ENCODE measurements around the gene PCDH9. TPM values are rescaled to one million over a fixed set of nuclear protein-coding genes. Genes with fewer than 3 reads are reported as not detected.

PCDH9 gene
- polyA plus RNA-seq, 1 of the 3 experiments (the other 2 are of a cell fraction): 1.3 TPM

DNA sequence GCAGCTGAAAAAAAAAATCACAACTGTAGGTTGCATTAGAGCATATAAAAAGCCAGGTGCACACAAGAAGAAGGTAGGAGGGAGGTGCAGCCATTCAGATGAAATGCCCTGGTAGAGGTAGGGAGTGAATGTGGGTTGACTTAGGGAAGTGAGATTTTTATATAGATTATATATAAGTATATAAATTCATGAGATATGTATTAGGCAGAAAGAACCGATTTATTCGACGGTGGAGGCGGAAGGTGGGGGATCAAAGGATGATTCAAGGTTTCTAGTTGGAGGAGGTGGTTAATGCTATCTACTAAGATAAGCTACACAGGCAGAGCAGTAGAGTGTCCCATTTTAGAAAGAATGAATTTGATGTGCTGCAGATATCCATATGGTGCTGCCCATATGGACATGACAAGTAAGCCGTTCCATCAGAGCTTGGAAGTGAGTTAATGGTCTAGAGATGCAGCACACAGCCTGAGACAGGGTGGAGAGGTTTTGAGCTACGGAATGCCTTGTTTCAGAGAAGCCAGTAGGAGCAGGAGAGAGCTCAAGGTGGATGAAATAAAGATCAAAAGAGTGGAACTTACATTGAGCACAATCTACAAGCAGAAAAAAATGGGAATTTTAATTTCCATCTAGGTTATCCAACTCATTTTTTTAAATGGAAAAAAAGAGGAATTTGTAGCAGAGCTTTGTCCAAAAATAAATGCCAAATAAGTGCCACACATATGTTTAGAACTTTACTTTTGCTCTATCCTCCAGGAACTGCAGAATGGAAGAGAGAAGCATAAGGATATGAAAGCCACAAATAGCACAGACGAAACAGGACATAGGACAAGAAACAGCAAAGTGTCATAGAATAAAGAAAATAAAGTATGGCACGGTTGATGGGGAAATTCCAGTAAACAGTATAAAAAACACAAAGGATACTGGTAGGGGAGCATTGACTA is 177.3 kb downstream of the PCDH9 start:
- 88% methylated on average over 8 of the region's 8 CpGs for WGBS (ENCODE audit: low lambda C conversion rate)

More for the DNA sequence above, 177.3 kb downstream of the PCDH9 start:
- Histone ChIP-seq H3K4me3 (ENCODE audit: low read depth in 2 of 2, low read length in 1 of 2) (no peak overlapping the region), H3K79me2 (ENCODE audit: insufficient read depth) (no peaks in the 10 kb centered on the region), H3F3A (replicated peaks; ENCODE audit: insufficient read depth) (no peaks in the 10 kb centered on the region), H3K4me1 (ENCODE audit: control insufficient read depth in 1 of 2, insufficient read depth in 2 of 2, low read depth in 1 of 2, low read length in 1 of 2) (no peaks in the 10 kb centered on the region), H3K4me2 (no peak overlapping the region), H4K20me1 (ENCODE audit: insufficient read depth) (no peaks in the 10 kb centered on the region), H3K27ac (ENCODE audit: low read depth in 2 of 2, low read length in 1 of 2) (no peak overlapping the region), H3K36me3 (replicated peaks in 1 of 2; ENCODE audit: control insufficient read depth in 1 of 2, insufficient read depth in 2 of 2, low read length in 1 of 2) (no peaks in the 10 kb centered on the region), H3K9me2 (no peaks in the 10 kb centered on the region), H3K9me3 (no peaks in the 10 kb centered on the region), H3K9ac (no peak overlapping the region), H3K27me3 (ENCODE audit: insufficient read depth) (no peaks in the 10 kb centered on the region), H2AFZ (ENCODE audit: low read depth) (no peak overlapping the region)
- CTCF ChIA-PET: no interaction called here
- DNase-seq: no peak
- TF ChIP-seq CTCF (IDR thresholded peaks at IDR 0.05): no peak
- no peak for TF ChIP-seq TEAD4 (IDR thresholded peaks at IDR 0.05; ENCODE audit: borderline replicate concordance, insufficient read depth)
- no peak for TF ChIP-seq GATA2 (CRISPR knock-in tag; IDR thresholded peaks at IDR 0.05)
- TF ChIP-seq MXI1 (IDR thresholded peaks at IDR 0.05; ENCODE audit: low read depth, low read length): no peak
- TF ChIP-seq GABPA (IDR thresholded peaks at IDR 0.05; ENCODE audit: low read depth): no peak
- no peak for TF ChIP-seq RAD21 (IDR thresholded peaks at IDR 0.05; ENCODE audit: low read length)
- no peak for TF ChIP-seq TCF12 (IDR thresholded peaks at IDR 0.05)
- TF ChIP-seq FOXJ3 (CRISPR knock-in tag; IDR thresholded peaks at IDR 0.05): no peak
- no peak for TF ChIP-seq USF2 (IDR thresholded peaks at IDR 0.05; ENCODE audit: borderline replicate concordance, low read depth, low read length)
- no peak for TF ChIP-seq PBX3 (IDR thresholded peaks at IDR 0.05)
- TF ChIP-seq RFX5 (IDR thresholded peaks at IDR 0.05; ENCODE audit: low read length): no peak
- no peak for TF ChIP-seq MEF2A (IDR thresholded peaks at IDR 0.05; ENCODE audit: borderline replicate concordance, low read depth)
- TF ChIP-seq NFIC (IDR thresholded peaks at IDR 0.05; ENCODE audit: borderline replicate concordance): no peak
- TF ChIP-seq ELF1 (IDR thresholded peaks at IDR 0.05): no peak
- TF ChIP-seq, protein P1, sequence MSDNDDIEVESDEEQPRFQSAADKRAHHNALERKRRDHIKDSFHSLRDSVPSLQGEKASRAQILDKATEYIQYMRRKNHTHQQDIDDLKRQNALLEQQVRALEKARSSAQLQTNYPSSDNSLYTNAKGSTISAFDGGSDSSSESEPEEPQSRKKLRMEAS (IDR thresholded peaks at IDR 0.05; ENCODE audit: low read depth): no peak
- TF ChIP-seq, protein P2, sequence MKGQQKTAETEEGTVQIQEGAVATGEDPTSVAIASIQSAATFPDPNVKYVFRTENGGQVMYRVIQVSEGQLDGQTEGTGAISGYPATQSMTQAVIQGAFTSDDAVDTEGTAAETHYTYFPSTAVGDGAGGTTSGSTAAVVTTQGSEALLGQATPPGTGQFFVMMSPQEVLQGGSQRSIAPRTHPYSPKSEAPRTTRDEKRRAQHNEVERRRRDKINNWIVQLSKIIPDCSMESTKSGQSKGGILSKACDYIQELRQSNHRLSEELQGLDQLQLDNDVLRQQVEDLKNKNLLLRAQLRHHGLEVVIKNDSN (IDR thresholded peaks at IDR 0.05; ENCODE audit: borderline replicate concordance, low read depth): no peak
- no peak for TF ChIP-seq YY1 (IDR thresholded peaks at IDR 0.05; ENCODE audit: low read depth)
- TF ChIP-seq POLR2AphosphoS5 (IDR thresholded peaks at IDR 0.05; ENCODE audit: low read depth, low read length): no peak
- no peak for TF ChIP-seq REST (IDR thresholded peaks at IDR 0.05; ENCODE audit: low read depth, low read length)
- POLR2A ChIA-PET: no interaction called here

Measured in SK-N-SH (cell line).